ENCODE data around the gene SIGLEC10. TPM values are rescaled to one million over a fixed set of nuclear protein-coding genes. Genes with fewer than 3 reads are reported as not detected.

SIGLEC10 gene
- total and polyA plus RNA-seq, 2 experiments from 2014 or later = 0.47 TPM; not detected in 1

DNA sequence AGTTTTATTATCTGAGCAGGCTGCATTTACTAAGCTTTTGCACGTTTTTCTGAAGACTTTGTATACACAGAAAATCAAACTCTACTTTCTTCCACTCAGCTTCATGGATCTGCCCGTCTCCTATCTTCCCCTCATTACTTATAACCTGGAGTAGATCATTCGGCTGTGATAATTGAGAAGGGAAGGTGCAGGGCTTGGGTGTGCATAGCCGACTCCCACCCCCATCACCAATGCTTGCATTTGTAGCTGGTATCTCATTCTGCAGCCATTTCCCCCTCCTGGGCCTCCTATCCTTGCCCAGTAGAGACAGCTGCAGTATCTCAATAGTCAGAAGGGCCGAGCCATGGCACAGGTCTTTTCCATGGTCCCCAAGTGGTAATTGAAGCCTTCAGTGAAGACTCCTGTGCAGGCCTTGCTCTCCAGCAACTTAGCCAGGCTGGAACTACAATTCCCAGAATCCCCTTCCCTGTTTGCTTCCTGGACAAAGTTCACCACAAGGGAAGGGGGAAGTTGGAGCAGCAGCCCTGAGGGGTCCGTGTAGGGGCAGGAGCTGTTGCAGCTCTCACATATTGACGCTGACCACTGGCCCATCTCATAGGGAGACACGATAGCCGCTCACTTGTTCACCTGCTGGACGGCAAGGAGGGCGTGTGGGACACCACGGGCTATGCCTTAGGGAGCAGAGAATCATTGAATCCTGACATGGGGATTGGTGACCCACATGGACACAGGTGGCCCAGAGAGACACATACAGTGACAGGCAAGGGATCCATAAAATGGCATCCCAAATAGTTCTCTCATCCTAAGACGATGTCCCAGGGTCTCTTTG lies 42.9 kb upstream of the SIGLEC10 start:
- peaks cover 15% of the 10 kb centered on the region for H3K27me3 Mint-ChIP-seq (ENCODE audit: insufficient read depth, low read depth, poor library complexity)
- ATAC-seq (peak; percentile 73), DNase-seq (ENCODE audit: low spot score) (peak; percentile 77)
- H3K27ac Mint-ChIP-seq = no peak overlapping the region
- peaks cover 11% of the 10 kb centered on the region for H3K27me3 ChIP-seq (ENCODE audit: insufficient read depth)
- H3K4me3 ChIP-seq = peak overlapping the region; percentile 49
- peak overlapping the region; percentile 73; the same call in 1 of the 2 replicates for H3K4me2 ChIP-seq
- H3K4me3 Mint-ChIP-seq = peak overlapping the region; percentile 70
- H2AFZ ChIP-seq = peak overlapping the region; percentile 94
- H3K36me3 ChIP-seq (ENCODE audit: insufficient read depth) = no peaks in the 10 kb centered on the region
- no peaks in the 10 kb centered on the region for H3F3A ChIP-seq (replicated peaks; ENCODE audit: low read depth)
- H3K4me1 Mint-ChIP-seq = peaks cover 3% of the 10 kb centered on the region; the same call in 2 of the 3 replicates
- peaks cover 3% of the 10 kb centered on the region; the same call in 1 of the 2 replicates for H3K9me2 ChIP-seq (ENCODE audit: insufficient read depth)
- H3K36me3 Mint-ChIP-seq (ENCODE audit: low read depth) = no peaks in the 10 kb centered on the region
- H3K79me2 ChIP-seq (replicated peaks; ENCODE audit: insufficient read depth) = no peaks in the 10 kb centered on the region
- no peaks in the 10 kb centered on the region for H4K20me1 ChIP-seq (replicated peaks; ENCODE audit: insufficient read depth)
- no peak overlapping the region for H3K27ac ChIP-seq (ENCODE audit: low read depth)
- TF ChIP-seq, protein P1, sequence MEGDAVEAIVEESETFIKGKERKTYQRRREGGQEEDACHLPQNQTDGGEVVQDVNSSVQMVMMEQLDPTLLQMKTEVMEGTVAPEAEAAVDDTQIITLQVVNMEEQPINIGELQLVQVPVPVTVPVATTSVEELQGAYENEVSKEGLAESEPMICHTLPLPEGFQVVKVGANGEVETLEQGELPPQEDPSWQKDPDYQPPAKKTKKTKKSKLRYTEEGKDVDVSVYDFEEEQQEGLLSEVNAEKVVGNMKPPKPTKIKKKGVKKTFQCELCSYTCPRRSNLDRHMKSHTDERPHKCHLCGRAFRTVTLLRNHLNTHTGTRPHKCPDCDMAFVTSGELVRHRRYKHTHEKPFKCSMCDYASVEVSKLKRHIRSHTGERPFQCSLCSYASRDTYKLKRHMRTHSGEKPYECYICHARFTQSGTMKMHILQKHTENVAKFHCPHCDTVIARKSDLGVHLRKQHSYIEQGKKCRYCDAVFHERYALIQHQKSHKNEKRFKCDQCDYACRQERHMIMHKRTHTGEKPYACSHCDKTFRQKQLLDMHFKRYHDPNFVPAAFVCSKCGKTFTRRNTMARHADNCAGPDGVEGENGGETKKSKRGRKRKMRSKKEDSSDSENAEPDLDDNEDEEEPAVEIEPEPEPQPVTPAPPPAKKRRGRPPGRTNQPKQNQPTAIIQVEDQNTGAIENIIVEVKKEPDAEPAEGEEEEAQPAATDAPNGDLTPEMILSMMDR (conservative IDR thresholded peaks at IDR 0.05; ENCODE audit: low read depth in 2 of 2) = no peak
- TF ChIP-seq ETS1 (IDR thresholded peaks at IDR 0.05) (peak; percentile 97), CREB1 (CRISPR knock-in tag; IDR thresholded peaks at IDR 0.05; ENCODE audit: low read depth) (no peak), POLR2AphosphoS5 (IDR thresholded peaks at IDR 0.05; ENCODE audit: low read depth) (peak; percentile 63), ZNF462 (CRISPR knock-in tag; IDR thresholded peaks at IDR 0.05) (no peak)
- TF ChIP-seq, protein P2, sequence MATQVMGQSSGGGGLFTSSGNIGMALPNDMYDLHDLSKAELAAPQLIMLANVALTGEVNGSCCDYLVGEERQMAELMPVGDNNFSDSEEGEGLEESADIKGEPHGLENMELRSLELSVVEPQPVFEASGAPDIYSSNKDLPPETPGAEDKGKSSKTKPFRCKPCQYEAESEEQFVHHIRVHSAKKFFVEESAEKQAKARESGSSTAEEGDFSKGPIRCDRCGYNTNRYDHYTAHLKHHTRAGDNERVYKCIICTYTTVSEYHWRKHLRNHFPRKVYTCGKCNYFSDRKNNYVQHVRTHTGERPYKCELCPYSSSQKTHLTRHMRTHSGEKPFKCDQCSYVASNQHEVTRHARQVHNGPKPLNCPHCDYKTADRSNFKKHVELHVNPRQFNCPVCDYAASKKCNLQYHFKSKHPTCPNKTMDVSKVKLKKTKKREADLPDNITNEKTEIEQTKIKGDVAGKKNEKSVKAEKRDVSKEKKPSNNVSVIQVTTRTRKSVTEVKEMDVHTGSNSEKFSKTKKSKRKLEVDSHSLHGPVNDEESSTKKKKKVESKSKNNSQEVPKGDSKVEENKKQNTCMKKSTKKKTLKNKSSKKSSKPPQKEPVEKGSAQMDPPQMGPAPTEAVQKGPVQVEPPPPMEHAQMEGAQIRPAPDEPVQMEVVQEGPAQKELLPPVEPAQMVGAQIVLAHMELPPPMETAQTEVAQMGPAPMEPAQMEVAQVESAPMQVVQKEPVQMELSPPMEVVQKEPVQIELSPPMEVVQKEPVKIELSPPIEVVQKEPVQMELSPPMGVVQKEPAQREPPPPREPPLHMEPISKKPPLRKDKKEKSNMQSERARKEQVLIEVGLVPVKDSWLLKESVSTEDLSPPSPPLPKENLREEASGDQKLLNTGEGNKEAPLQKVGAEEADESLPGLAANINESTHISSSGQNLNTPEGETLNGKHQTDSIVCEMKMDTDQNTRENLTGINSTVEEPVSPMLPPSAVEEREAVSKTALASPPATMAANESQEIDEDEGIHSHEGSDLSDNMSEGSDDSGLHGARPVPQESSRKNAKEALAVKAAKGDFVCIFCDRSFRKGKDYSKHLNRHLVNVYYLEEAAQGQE (IDR thresholded peaks at IDR 0.05; ENCODE audit: unreplicated experiment) = no peak
- peaks cover 37% of the 10 kb centered on the region for H3K9me3 Mint-ChIP-seq
- no peaks in the 10 kb centered on the region for H3K4me1 ChIP-seq (ENCODE audit: insufficient read depth)
